NCI-H774 (cell line): ENCODE measurements around the gene CLK4.

Source experiments
- DNase-seq: peaks from one replicate; lab custom pipeline; 2025; lab: John Stamatoyannopoulos, UW

CLK4 gene

GRCh38 chr5:178637356-178638074 is 10.7 kb upstream of the CLK4 start:
- DNase-seq: no peak

DNA sequence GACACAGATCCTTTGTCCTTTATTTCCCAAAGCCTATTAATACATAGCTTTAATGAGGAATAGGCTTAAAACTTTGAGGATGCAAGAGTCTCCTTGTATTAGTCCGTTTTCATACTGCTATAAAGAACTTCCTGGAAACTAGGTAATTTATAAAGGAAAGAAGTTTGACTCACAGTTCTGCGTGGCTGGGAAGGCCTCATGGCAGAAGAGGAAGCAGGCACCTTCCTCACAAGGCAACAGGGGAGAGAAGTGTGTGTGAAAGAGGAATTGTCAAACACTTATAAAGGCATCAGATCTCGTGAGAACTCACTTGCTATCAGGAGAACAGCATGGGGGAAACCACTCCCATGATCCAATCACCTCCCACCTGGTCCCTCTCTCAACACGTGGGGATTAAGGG is 5.4 kb upstream of the CLK4 start:
- DNase-seq: no peak

- DNase-seq: no peak
These were observed 4.1 kb upstream of the CLK4 start for GRCh38 chr5:178630951-178631350.

DNA sequence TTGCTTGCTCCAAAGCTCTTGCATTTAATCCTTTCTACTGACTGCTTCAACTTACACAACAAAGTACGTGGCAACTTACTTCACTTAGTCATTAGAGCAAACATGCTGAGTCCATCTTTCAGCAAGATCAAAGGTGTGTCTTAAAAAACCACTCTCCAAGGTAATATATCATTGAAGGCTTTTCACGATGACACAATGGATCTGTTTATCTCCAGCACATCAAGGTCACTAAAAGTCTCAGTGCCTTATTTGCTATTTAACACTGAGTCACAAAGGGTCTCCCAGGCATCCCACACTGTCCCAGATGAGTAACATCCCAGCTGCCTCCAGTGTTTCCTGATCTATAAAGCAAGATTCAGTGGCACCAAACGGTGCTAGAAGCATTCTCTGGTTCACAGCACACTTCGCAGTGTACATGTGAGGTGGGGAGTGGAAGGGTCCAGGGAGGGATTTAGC is 3.7 kb upstream of the CLK4 start:
- DNase-seq: no peak

GRCh38 chr5:178627259-178627598 is 379 bp upstream of the CLK4 start:
- no peak for DNase-seq

DNA sequence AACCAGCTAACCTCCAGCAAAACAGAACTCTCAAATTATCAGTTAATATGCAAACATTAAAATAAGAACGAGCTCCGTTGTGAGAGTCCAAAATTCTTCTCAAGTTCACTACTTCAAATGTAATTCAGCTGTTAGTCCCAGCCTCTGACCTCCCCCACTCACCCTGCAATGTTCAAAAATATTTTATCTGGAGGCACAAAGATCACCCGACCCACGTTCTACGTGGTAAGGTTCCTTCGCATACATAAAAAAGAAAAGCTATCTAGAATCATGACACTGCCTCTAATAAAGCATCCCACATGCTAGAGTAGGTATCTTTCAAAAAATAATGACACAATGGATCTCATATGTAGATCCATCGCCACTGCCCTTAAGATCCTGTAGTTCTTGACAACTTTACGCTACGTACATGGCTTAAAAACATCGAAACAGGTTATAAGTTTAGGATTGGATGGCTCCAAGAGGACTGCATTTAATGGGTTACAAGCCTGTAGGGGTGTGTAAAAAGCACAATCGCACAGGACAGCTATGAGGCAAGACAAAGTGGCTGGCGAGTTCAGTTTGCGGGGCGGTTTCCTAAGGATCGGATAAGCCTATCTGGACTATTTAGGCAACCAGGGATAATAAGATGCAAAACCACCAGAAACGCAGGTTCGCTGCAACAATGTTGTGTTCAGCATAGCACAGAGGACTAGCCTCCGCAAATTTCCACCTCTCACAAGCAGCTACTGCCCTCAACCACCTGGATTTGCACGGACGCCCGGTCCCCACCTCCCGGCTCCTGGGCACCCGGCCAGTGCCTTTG is 969 bp downstream of the CLK4 start:
- DNase-seq: no peak

DNA sequence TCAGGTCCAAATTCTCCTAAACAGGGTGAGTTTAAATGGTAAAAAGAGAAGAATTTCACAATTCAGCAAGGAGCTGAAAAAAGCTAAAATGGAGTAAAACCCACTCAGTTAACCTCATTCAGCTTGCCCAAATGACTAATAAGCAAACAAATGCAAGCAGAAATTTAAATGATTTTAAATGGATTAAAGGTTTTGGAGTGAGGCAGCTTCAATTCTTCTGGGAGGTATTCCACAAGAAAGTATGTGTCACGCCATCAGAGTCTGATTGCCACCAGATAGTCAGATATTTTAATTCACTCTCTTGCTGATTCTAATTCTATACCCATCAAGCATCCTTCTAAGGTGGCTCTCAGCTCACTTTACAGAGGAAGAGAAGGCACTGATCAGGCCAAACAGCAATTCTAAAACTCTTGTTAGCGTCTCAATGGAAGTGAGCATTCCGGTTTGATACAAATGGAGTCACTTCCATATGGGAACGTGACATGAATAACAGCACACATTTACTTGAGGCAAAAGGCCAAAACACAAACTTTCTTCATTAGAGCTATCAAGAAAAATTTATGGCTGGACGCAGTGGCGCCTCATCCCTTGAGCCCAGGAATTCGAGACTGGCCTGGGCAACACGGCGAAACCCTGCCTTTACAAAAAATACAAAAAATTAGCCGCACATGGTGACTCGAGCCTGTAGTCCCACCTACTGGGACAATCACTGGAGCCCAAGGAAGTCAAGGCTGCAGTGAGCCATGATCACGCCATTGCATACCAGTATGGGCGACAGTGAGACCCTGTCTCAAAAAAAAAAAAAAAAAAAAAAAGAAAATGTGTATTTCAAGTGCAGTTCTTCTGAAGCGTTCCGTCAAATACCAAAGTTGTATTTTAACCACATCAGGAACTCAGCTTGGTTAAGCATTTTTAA is 2.0 kb downstream of the CLK4 start:
- DNase-seq: no peak

DNA sequence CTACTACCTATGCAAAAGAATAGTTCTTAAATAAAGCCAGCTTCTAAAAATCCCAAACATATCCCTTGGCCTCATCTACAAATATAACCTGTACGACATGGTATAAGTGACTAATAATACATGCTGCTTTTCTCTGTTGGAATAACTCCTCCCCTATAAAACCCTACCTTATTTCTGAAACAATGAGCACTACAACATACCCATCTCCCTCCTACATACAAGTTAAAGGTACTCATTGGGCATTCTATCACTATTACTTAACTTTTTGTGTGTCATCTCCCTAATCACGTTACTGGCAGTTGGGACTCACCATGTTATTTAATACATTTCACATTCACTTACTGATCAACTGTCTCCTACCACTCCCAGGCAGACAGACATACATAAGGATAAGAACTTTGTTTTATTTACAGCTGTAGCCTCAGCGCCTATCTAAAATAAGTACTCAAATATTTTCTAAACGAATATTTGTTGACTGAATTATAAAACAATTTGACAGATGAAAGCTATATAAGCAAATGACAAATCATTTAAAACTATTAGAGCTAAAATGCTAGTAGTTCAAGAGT is 4.1 kb downstream of the CLK4 start:
- no peak for DNase-seq

GRCh38 chr5:178619390-178619789 is 7.5 kb downstream of the CLK4 start:
- DNase-seq: no peak

- DNase-seq: no peak
These were observed 14.6 kb downstream of the CLK4 start for GRCh38 chr5:178612299-178612698.

- DNase-seq: no peak
These were observed 20.6 kb downstream of the CLK4 start for GRCh38 chr5:178606269-178606668.

DNA sequence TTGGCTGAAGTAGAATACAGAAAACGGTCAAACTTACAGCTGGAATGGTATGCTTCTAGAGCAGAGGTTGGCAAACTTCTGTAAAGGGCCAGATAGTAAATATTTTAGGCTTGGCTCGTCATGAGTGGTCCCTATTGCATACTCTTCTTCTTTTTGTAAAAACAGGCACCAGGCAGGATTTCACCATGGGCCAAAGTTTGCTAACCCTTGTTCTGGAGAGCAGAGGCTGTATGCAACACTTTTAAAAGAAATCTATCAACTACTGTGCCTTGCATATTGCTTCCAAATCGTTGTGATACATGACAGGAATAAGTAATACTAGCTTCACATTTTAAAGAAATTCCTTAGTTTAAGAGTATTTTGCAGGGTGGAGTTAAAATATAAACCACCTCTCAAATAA is 21.1 kb downstream of the CLK4 start:
- DNase-seq: no peak

DNA sequence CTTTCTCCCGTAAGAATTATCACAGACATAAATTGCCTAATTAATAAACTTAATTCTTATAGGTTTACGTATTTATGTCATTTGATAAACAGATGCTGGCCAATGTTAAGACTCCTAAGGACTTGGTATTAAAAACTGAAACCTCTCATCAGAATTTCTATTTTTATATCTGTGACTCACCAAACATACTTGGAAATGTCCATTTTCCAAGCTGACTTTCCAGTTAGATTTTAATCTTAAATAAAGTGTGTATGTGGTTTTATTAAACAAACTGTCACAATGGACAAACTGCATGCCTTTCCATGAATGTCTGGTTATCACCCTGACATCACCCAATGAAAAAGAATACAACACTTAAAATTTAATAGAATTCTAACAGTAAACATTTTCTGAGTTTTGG is 24.1 kb downstream of the CLK4 start:
- no peak for DNase-seq

DNA sequence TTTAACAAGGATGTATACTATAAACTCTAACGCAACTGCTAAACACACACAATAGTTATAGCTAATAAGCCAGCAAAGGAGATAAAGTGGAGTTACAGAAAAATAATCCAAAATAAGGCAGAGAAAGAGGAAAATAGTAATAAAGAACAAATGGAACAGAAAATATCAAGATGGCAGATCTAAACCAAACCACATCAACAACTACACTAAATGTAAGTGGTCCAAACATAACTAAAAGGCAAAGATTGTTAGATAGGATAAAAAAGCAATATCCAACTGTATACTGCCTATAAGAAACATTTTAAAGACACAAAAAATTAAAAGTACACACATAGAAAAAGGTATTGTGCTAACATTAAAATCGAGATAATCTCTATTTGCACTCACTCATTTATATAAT is 31.1 kb downstream of the CLK4 start:
- no peak for DNase-seq

DNA sequence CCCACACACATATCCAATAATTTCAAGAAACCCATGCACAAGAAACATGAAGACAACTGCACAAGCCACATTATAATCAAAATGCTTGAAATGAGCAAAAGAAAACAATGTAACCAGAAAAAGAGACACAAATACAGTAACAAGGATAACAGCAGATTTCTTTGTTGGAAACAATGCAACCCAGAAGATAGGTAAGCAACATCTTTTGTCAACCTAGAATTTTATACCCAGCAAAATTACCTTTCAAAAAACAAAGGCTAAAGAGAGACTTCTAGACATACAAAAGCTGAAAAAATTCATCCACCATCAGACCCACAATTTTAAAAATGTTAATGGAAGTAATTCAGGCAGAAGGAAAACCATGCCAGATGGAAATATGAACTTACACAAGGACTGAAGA is 31.7 kb downstream of the CLK4 start:
- DNase-seq: no peak

DNA sequence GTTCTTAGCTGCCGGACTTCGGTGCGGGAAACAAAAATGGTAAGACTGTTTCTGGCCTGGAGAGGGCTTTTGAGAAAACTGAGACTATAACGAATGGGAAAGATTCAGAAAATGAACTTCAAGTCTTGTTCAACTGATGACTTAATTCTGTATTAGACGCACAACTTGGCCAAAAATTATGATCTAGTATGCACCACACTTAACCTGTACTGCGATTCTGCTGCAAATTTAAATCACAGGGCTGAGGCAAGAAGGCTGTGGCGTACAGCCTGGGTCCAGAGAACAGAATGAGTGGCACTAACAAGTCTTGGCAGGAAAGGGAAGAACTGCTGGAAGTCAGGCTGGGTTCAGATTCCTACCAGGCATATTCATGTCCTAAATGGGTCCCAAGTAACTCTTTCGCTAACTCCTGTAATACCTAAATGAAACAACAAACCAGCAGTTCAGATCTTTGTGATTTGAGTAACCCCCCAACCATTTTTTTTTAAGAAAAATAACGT is 35.9 kb downstream of the CLK4 start:
- DNase-seq: no peak

GRCh38 chr5:178590141-178590923 is 36.5 kb downstream of the CLK4 start, which contains the start of gene COL23A1:
COL23A1 (minus strand) TSS chr5:178590393.
- DNase-seq: no peak

DNA sequence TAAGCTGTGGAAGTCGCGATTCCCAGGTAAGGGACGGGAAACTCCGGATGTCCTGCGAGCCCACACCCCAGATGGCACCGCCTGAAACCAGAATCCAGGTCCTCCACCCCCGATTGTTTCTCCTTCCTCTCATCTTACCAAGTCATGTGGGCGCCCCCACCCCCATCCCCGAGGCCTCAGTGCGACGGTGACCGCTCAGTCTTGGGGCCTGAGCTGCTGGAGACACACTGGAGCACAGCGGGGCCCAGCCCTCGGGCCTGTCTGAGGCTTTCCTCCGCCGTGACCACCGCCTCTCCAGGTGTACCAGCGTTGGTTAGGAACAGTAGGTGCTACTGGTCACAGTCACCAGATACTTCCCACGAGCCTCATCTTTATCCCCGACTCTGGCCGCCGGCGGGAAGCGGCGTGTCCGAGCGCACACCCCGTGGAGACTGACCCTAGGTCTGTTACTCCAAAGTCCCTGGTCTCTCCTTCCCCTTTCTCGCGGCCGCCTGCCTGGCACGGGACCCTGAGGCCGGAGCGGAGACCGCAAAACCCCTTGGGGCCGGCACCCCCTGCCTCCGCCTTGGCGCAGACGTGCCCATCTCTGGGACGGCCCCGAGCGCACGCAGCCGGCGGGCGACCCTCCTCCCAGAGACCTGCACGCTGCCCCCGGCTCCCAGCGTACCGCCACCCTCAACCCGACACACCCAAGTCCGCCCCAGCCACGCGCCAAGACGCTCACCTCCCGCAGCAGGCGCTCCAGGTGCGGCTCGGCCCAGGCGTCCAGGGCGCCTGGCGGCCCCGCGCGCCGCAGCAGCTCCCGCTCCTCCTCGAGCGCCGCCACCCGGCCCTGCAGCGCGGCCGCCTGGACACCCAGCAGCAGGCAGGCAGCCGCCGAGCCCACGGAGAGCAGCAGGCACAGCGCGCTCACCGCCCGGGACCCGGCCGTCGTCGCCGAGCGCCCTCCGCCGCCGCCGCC is 37.4 kb downstream of the CLK4 start:
- DNase-seq: no peak

DNA sequence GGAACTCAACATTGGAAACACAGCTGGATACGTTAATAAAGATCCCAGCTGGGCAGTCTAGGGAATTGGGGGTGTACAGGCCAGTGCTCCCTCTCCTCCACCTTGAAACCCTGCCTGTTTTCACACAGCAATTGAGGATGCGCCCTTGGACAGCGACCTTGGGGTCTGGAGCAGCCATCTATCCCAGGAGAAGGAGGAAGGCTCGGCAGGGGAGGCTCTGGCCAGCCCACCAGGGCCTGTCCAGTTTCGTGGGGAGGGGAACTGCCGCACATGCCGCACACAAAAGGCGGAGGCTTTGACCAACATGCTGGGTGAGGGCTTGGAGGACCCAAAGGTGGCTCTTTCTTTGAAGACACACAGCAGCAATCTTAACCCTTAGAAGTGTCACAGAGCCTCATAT is 38.1 kb downstream of the CLK4 start:
- DNase-seq: no peak
